HG02588 (cell line): ENCODE results near the gene GINS3.

Experiments used
- ATAC-seq: cut with Tn5 transposase; IDR thresholded peaks from one replicate; pipeline ENCODE4 v1.9.1; 2021; ENCODE audit warnings: mild to moderate bottlenecking, moderate library complexity; ENCODE audit not compliant: unreplicated experiment

The GINS3 gene

GRCh38 chr16:58392215-58393137 lies at the start of gene GINS3:
Gene GINS3 (plus strand): TSS chr16:58392471. CDS start chr16:58392602, 131 bp downstream.
- peak; percentile 95 for ATAC-seq

- ATAC-seq: no peak
Observed at GRCh38 chr16:58343562-58343961, 48.7 kb upstream of the GINS3 start.

GRCh38 chr16:58345574-58346354 lies 46.5 kb upstream of the GINS3 start:
- ATAC-seq: no peak

GRCh38 chr16:58346831-58347371 lies 45.4 kb upstream of the GINS3 start:
- ATAC-seq: no peak

GRCh38 chr16:58348986-58349385 lies 43.3 kb upstream of the GINS3 start:
- no peak for ATAC-seq

- ATAC-seq: no peak
Observed at GRCh38 chr16:58352690-58353089, 39.6 kb upstream of the GINS3 start.

GRCh38 chr16:58360041-58360634 lies 32.1 kb upstream of the GINS3 start:
- ATAC-seq: no peak

- ATAC-seq: no peak
Observed at GRCh38 chr16:58361726-58362125, 30.5 kb upstream of the GINS3 start.

GRCh38 chr16:58363746-58364393 lies 28.4 kb upstream of the GINS3 start:
- no peak for ATAC-seq

- ATAC-seq: no peak
Observed at GRCh38 chr16:58365623-58366022, 26.6 kb upstream of the GINS3 start.

- ATAC-seq: no peak
Observed at GRCh38 chr16:58366247-58367031, 25.8 kb upstream of the GINS3 start.

- ATAC-seq: no peak
Observed at GRCh38 chr16:58367252-58367651, 25.0 kb upstream of the GINS3 start.

GRCh38 chr16:58371841-58372240 lies 20.4 kb upstream of the GINS3 start:
- no peak for ATAC-seq

GRCh38 chr16:58375386-58375785 lies 16.9 kb upstream of the GINS3 start:
- ATAC-seq: no peak

- no peak for ATAC-seq
Observed at GRCh38 chr16:58377932-58378331, 14.3 kb upstream of the GINS3 start.

- ATAC-seq: no peak
Observed at GRCh38 chr16:58378401-58378800, 13.9 kb upstream of the GINS3 start.

GRCh38 chr16:58379736-58380135 lies 12.5 kb upstream of the GINS3 start:
- no peak for ATAC-seq

- ATAC-seq: no peak
Observed at GRCh38 chr16:58381661-58382060, 10.6 kb upstream of the GINS3 start.

GRCh38 chr16:58384437-58385055 lies 7.7 kb upstream of the GINS3 start:
- no peak for ATAC-seq
